Activated T-cell treated with anti-CD3 and anti-CD28 coated beads, Interleukin-2, amount 50 U/mL, for 4 hours (primary cell): ENCODE data around the gene C1orf174. TPM values are rescaled to one million over a fixed set of nuclear protein-coding genes. Genes with fewer than 3 reads are reported as not detected.

Source experiments
- ATAC-seq, 2 donors: fragments of 200-7000 bp; cut with Tn5 transposase; one replicate each; pipeline ENCODE4 v1.10.0; 2021
- DNase-seq: peaks from one replicate; pipeline ENCODE4 v3.0.0-alpha.2; 2020
- H3K27me3 Mint-ChIP-seq: one replicate; pipeline ENCODE4 v1.8.0; 2021; ENCODE audit warnings: low read depth, mixed read lengths
- H3K36me3 Mint-ChIP-seq: one replicate; pipeline ENCODE4 v1.8.0; 2022; ENCODE audit warnings: mixed read lengths; ENCODE audit not compliant: insufficient read depth
- H3K4me1 Mint-ChIP-seq: one replicate; pipeline ENCODE4 v1.8.0; 2021; ENCODE audit warnings: low read depth, mixed read lengths
- H3K4me3 Mint-ChIP-seq: one replicate; pipeline ENCODE4 v1.8.0; 2021; ENCODE audit warnings: mild to moderate bottlenecking, moderate library complexity, mixed read lengths
- H3K9me3 Mint-ChIP-seq: one replicate; pipeline ENCODE4 v1.8.0; 2021; ENCODE audit warnings: mixed read lengths
- total RNA-seq, 3 donors: library from RNA; stranded (reverse); gene quantifications; one replicate each; pipeline ENCODE4 v1.2.1, GENCODE V29; 2021

C1orf174 gene
- total RNA-seq, 3 donors from 2014 or later: 55.0 to 61.8 (median 60.5) TPM

DNA sequence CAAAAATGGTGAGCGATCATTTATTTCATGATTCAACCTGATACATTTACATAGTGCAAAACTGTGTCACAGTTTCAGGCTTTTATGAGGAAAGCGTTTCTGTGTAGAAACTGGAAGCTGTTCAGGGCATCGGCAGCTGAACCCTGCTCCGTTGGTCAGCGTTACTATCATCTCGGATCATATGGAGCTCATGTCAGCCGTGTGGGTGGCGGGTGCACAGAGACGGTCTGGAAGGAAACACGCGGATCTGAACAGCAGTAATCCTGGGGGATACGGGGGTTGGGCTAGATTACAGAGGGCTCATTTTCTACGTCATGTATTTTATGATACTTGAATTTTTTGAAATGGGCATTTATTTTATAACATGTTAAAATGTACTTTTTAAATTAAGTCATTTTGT lies 15.1 kb downstream of the C1orf174 start:
- peaks cover 8% of the 10 kb centered on the region for H3K4me1 Mint-ChIP-seq
- ATAC-seq (no peak), DNase-seq (no peak)
- no peaks in the 10 kb centered on the region for H3K27me3 Mint-ChIP-seq
- no peaks in the 10 kb centered on the region for H3K9me3 Mint-ChIP-seq
- H3K36me3 Mint-ChIP-seq: peaks cover 28% of the 10 kb centered on the region
- no peak overlapping the region for H3K4me3 Mint-ChIP-seq

DNA sequence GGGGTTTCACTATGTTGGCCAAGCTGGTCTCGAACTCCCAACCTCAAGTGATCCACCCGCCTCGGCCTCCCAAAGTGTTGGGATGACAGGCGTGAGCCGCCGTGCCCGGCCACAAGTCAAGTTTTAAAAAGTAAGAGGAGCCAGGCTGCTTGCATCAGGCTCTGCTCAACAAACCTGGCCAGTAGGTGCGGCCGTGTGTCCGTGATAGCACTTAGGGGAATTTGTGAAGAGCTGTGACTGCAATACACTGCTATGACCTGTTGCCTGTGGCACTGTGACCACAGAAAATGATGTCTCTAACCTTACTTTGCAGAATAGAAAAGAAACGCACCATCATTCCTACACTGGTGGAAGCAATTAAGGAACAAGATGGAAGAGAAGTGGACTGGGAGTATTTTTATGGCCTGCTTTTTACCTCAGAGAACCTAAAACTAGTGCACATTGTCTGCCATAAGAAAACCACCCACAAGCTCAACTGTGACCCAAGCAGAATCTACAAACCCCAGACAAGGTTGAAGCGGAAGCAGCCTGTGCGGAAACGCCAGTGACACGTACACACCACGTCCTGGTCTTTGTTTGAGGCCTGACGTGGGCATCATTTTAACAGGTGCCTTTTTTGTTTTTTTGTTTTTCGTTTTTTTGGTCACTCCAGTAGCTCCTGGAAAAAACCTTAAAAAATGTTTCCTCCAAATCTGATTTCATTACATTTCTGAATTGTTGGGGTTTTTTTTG lies 16.7 kb downstream of the C1orf174 start:
- Mint-ChIP-seq H3K4me3 (no peak overlapping the region), H3K36me3 (peaks cover 37% of the 10 kb centered on the region), H3K4me1 (peaks cover 4% of the 10 kb centered on the region), H3K27me3 (no peaks in the 10 kb centered on the region), H3K9me3 (peaks cover 5% of the 10 kb centered on the region)
- ATAC-seq: no peak
- DNase-seq: no peak

DNA sequence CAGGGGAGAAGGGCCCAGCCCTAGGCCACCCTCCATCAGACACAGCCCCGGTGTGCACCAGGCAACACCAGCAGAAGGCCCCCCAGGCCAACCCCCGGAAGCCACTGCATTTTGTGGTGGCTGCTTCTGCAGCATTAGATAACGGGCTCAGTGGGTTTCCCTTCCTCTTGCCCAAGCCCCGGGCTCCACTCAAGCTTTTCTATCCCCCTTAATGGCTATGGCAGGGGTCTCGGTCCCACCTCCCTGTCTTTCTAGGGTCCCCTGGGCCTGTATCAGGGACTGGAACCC lies 18.9 kb downstream of the C1orf174 start:
- H3K36me3 Mint-ChIP-seq: peaks cover 32% of the 10 kb centered on the region
- no peak for ATAC-seq
- H3K4me1 Mint-ChIP-seq: peaks cover 4% of the 10 kb centered on the region
- peaks cover 5% of the 10 kb centered on the region for H3K9me3 Mint-ChIP-seq
- H3K4me3 Mint-ChIP-seq: no peak overlapping the region
- DNase-seq: no peak
- H3K27me3 Mint-ChIP-seq: no peaks in the 10 kb centered on the region

DNA sequence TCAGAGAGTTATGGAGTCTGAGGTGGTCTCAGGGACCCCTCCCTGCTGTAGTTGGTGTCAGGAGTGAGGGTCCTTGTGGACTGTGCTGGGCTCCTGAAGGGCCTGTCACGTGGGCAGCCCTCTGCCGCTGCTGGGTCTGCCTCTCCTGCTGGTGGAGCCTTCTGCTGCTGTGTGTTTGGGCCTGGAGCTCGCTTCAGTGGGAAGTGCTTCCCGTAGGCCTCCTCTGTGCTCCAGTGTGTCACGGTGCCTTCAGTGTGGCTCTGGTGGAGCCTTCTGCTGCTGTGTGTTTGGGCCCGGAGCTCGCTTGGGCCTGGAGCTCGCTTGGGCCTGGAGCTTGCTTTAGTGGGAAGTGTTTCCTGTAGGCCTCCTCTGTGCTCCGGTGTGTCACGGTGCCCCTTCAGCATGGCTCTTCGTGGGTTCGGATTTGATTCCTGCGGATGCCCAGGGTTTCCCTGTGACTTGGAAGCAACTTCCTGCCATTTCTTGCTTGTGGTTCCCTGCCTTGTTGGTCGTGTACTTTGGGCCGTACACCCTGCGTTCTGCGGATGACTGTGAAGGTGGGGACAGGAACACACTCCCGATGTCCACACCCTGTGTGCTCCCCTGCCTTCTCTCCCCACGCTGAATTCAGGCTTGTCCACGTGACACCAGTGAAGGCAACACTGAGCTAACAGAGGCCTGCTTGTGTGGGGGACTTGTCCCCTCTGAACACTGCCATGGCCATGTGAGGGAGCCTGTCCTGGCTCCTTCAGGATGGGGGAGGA lies 19.5 kb downstream of the C1orf174 start:
- DNase-seq: no peak
- H3K4me1 Mint-ChIP-seq: peaks cover 4% of the 10 kb centered on the region
- ATAC-seq: no peak
- no peaks in the 10 kb centered on the region for H3K27me3 Mint-ChIP-seq
- H3K36me3 Mint-ChIP-seq: peaks cover 32% of the 10 kb centered on the region
- peaks cover 5% of the 10 kb centered on the region for H3K9me3 Mint-ChIP-seq
- no peak overlapping the region for H3K4me3 Mint-ChIP-seq

DNA sequence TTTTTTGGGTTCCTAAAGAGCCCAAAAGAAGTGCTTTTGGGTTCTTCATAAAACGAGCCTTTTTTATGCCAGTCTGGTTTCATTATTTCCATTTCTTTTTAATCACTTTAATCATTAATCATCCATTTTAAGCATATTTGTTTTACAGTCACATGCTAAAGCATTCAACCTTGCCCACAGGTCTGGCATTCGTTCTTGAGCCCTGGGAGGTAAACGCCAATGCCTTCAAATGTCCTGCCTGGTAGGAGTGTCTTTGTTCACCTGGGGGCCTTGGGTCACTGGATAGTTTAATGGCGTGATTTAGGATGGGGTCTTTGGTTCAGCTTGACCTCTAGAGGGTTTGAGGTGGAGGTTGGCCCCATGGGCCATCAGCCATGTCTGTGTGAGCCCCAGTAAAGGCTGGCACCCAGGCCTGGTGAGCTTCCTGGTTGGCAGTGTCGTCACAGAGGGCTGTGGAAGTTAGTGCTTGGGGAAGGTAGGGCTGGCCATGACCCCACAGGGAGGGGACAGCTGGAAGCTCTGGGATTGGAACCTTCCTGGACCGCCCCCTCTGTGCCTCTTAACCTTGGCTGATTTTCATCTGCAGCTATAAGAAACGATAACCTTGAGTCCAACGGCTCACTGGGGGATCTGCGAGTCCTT lies 20.2 kb downstream of the C1orf174 start:
- DNase-seq (no peak), ATAC-seq (no peak)
- H3K4me1 Mint-ChIP-seq: peaks cover 4% of the 10 kb centered on the region
- H3K36me3 Mint-ChIP-seq: peaks cover 34% of the 10 kb centered on the region
- peaks cover 5% of the 10 kb centered on the region for H3K9me3 Mint-ChIP-seq
- no peak overlapping the region for H3K4me3 Mint-ChIP-seq
- no peaks in the 10 kb centered on the region for H3K27me3 Mint-ChIP-seq

DNA sequence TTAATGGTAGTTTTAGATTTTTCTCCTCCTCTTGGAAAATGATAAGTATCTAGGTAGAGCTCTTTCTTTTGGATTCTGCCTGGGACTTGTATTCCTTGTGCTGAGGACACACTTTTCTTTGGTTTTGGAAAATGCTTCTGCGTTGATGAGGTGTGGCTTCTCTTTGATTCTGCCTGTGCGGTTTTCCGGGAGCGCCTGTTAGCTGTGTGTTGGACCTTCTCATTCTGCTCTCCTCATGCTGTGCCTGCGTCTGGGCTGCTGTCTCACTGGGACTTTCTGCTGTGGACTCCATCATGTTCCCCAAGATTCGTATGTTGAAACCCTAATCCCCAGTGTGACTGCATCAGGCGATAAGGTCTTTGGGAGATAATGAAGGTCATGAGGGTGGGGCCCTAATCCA lies 21.0 kb downstream of the C1orf174 start:
- DNase-seq (no peak), ATAC-seq (no peak)
- H3K4me1 Mint-ChIP-seq: peaks cover 4% of the 10 kb centered on the region

DNA sequence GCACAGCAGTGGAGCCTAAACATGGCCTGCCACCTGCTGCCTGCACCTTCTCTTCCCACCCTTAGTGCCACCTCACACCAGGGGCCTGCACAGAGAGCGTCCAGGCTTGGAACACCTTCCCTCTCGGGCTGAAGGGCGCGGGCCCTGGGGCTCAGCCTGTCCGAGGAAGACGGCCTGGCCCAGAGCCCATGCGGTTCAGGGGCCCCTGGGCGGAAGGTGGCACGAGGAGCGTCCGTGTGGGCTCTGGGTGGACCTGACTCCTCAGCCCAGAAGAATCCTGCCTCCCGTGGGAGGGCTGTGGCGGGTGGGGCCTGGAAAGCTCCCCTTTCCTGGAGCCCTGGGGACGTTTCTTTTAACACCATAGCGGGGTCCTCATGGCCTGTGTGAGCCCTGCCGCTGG lies 23.4 kb downstream of the C1orf174 start:
- Mint-ChIP-seq H3K27me3 (no peaks in the 10 kb centered on the region), H3K4me3 (no peak overlapping the region), H3K36me3 (peaks cover 32% of the 10 kb centered on the region), H3K9me3 (peaks cover 5% of the 10 kb centered on the region), H3K4me1 (no peaks in the 10 kb centered on the region)
- no peak for DNase-seq
- no peak for ATAC-seq

More for the DNA sequence above, 21.0 kb downstream of the C1orf174 start:
- Mint-ChIP-seq H3K4me3 (no peak overlapping the region), H3K36me3 (peaks cover 26% of the 10 kb centered on the region), H3K9me3 (peaks cover 5% of the 10 kb centered on the region), H3K27me3 (no peaks in the 10 kb centered on the region)

DNA sequence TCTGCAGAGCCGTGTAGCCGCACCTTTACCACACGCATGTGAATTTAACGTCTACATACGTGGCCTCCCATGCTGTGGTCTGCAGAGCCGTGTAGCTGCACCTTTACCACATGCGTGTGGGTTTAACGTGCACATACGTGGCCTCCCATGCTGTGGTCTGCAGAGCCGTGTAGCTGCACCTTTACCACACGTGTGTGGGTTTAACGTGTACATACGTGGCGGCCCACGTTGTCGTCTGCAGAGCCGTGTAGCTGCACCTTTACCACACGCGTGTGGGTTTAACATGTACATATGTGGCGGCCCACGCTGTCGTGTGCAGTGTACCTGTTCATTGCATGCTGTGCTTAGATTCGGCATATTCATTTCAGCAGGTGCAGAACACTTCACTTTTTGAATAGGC lies 25.3 kb downstream of the C1orf174 start:
- Mint-ChIP-seq H3K4me3 (no peak overlapping the region), H3K9me3 (peaks cover 5% of the 10 kb centered on the region), H3K4me1 (no peaks in the 10 kb centered on the region), H3K27me3 (no peaks in the 10 kb centered on the region), H3K36me3 (peaks cover 34% of the 10 kb centered on the region)
- DNase-seq: no peak
- ATAC-seq: no peak

DNA sequence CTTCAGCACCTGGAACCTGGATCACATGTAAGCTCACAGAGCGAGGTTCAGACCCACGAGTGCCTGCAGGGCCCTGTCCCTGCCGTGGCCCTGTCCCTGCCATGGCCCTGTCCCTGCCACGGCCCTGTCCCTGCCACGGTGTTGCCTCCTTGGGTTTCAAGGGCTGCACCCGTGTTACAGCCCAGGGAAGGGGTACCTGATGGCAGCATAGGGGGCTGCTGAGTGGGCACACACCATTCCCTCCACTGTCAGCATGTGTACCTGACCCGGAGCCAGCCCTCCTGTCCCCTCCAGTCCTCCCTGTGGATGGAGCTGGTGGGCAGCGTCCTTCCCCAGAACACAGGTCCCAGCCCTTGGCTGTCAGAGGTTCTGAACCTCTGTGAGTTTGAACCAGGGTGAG lies 27.5 kb downstream of the C1orf174 start:
- no peak for DNase-seq

DNA sequence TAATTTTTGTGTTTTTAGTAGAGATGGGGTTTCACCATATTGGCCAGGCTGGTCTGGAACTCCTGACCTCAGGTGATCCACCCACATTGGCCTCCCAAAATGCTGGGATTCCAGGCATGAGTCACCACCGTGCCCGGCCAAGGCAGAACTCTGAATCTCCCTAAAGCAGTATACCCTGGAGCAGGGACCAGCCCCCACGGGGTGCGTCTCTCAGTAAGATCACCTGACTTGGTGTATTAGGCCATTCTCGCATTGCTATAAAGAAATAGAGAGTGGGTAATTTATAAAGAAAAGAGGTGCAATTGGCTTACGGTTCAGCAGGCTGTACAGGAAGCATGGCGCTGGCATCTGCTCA lies 28.6 kb downstream of the C1orf174 start:
- Mint-ChIP-seq H3K4me1 (no peaks in the 10 kb centered on the region), H3K9me3 (no peaks in the 10 kb centered on the region), H3K4me3 (no peak overlapping the region), H3K36me3 (peaks cover 32% of the 10 kb centered on the region), H3K27me3 (no peaks in the 10 kb centered on the region)
- ATAC-seq: no peak
- no peak for DNase-seq

More for the DNA sequence above, 27.5 kb downstream of the C1orf174 start:
- no peak overlapping the region for H3K4me3 Mint-ChIP-seq
- no peaks in the 10 kb centered on the region for H3K4me1 Mint-ChIP-seq
- H3K36me3 Mint-ChIP-seq: peaks cover 26% of the 10 kb centered on the region
- no peak for ATAC-seq
- H3K27me3 Mint-ChIP-seq: no peaks in the 10 kb centered on the region
- no peaks in the 10 kb centered on the region for H3K9me3 Mint-ChIP-seq

DNA sequence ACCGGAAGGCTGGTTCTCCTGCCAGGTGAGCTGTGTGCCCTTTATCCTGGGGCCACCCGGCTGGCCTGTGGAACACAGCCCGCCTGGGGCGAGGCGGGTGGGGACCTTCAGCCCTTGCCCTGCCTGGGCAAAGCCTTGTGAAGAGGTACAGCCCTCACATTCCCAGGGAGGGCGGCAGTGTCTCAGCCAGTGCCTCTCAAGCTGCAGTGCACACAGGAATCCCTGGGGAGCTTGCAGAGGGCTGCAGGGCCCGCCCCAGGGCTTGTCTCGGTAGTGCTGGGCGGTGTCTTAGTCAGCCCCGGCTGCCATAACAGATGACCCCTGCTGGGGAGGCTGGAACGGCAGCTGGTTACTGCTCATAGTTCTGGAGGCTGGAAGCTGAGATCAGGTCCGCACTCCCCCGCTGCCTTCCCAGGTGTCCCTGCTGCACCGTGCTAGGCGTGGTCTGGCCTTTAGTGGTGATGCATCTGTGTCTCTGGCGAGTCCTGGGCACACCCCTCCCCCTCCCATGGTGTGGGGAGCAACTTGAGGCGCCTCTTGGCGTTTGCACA lies 30.2 kb downstream of the C1orf174 start:
- ATAC-seq: no peak
- H3K27me3 Mint-ChIP-seq: no peaks in the 10 kb centered on the region

DNA sequence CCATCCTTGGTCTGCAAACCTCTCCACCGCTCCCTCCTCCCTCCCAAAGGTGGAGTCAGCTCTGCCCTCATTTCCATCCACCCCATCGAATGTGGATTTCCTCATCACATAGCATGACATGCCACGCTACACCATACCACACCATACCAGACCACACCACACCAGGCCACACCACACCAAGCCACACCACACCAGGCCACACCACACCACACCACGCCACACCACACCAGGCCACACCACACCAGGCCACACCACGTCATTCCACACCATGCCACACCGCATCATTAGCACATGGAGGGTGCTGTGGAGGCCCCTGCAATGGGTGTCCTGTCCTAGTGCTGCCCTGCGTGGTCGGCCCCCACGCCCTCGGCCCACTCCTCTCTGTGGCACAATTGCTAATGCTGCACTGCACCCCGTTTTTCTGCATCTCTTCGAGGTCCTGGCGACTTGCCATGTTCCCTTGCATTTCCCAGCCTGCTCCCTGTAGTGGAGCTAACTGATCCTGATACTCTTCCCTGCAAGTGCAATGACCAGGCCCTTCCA lies 31.5 kb downstream of the C1orf174 start:
- ATAC-seq: peak in 1 of 2 donors; percentile 32

More for the DNA sequence above, 30.2 kb downstream of the C1orf174 start:
- DNase-seq: no peak
- no peak overlapping the region for H3K4me3 Mint-ChIP-seq
- no peaks in the 10 kb centered on the region for H3K9me3 Mint-ChIP-seq
- H3K4me1 Mint-ChIP-seq: peaks cover under 1% of the 10 kb centered on the region
- H3K36me3 Mint-ChIP-seq: peaks cover 29% of the 10 kb centered on the region

DNA sequence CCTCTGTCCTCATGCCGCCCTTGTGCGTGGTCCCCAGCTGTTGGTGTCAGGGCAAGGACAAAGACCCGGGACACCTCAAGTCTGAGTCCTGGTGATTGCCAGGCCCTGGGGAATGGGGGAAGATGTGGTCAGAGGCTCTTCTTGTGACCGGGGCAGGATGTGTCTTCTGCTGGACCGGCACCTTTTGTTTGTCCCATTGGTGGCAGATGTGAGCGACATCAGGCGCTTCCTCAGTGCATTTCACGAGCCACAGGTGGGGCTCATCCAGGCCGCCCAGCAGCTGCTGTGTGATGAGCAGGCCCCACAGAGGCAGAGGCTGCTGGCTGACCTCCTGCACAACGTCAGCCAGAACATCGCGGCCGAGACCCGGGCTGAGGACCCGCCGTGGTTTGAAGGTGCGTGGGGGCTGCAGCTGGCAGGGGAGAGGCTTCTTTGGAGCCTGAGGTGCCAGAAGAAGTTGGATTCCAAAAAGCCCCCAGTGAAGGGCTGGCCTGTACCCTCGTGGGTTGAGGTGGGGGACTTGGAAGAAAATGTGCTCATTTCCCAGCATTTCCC lies 34.4 kb downstream of the C1orf174 start:
- peaks cover 17% of the 10 kb centered on the region for H3K36me3 Mint-ChIP-seq
- no peak for ATAC-seq
- peaks cover 2% of the 10 kb centered on the region for H3K4me1 Mint-ChIP-seq
- no peaks in the 10 kb centered on the region for H3K9me3 Mint-ChIP-seq
- no peak overlapping the region for H3K4me3 Mint-ChIP-seq
- DNase-seq: no peak
- H3K27me3 Mint-ChIP-seq: no peaks in the 10 kb centered on the region

More for the DNA sequence above, 31.5 kb downstream of the C1orf174 start:
- Mint-ChIP-seq H3K9me3 (no peaks in the 10 kb centered on the region), H3K4me1 (peaks cover 2% of the 10 kb centered on the region), H3K36me3 (peaks cover 25% of the 10 kb centered on the region), H3K4me3 (no peak overlapping the region), H3K27me3 (no peaks in the 10 kb centered on the region)
- DNase-seq: no peak

DNA sequence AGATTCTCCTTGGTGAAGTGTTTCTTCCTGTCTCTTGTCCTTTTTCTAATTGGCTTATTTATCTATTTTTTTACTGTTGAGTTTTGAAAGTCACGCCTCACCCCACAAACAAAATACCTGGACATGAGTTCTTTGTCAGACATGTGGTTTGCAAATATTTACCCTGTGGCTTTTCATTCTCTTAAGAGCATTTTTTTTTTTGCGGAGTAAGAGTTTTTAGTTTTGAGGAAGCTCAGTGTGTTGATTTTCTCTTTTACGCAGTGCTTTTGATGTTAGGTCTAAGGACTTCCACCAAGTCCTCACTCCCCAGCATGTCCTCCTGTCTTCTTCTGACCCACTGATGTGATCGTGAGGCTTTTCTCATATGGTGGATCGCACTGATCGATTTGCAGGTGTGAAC lies 35.2 kb downstream of the C1orf174 start:
- H3K36me3 Mint-ChIP-seq: peaks cover 15% of the 10 kb centered on the region
- H3K27me3 Mint-ChIP-seq: no peaks in the 10 kb centered on the region
- H3K4me1 Mint-ChIP-seq: peaks cover 2% of the 10 kb centered on the region
- no peak for ATAC-seq
- no peak overlapping the region for H3K4me3 Mint-ChIP-seq
- no peaks in the 10 kb centered on the region for H3K9me3 Mint-ChIP-seq
- DNase-seq: no peak
